OCI-LY1 (cell line): ENCODE results near the gene KLHL29.

Experiments
- EZH2 ChIP-seq: fragments of 200-600 bp; sonication (generic), shearing (Covaris generic); IDR thresholded peaks from 2 replicates; pipeline ENCODE4 v1.8.0; 2017; ENCODE audit warnings: borderline replicate concordance, mixed run types, mild to moderate bottlenecking, antibody characterized with exemption, low read length, moderate library complexity, mixed read lengths
- TF ChIP-seq, protein P1 (sequence below): fragments of 200-600 bp; sonication (generic), shearing (Covaris generic); IDR thresholded peaks from 2 replicates; pipeline ENCODE4 v1.5.1; 2017; ENCODE audit warnings: mild to moderate bottlenecking, antibody characterized with exemption, low read length, moderate library complexity, mixed read lengths

DNA sequence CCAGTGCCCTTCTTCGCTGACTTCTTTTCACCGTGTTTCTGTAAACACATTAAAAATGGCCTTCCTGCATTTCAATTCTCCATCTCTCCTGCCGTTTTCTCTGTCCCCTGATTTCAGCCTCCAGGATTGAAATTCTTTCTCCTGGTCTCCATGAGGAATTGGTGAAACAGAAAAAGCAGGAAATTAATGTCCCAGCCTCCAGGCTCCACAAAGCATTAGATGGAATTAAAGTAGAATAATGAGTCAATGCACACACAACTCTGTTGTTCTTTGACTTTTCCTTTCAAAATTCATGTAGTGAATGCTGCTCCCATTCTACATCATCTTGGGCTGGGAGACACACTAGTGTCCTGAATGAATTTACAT lies 209.5 kb downstream of the KLHL29 start:
- TF ChIP-seq, protein P1, sequence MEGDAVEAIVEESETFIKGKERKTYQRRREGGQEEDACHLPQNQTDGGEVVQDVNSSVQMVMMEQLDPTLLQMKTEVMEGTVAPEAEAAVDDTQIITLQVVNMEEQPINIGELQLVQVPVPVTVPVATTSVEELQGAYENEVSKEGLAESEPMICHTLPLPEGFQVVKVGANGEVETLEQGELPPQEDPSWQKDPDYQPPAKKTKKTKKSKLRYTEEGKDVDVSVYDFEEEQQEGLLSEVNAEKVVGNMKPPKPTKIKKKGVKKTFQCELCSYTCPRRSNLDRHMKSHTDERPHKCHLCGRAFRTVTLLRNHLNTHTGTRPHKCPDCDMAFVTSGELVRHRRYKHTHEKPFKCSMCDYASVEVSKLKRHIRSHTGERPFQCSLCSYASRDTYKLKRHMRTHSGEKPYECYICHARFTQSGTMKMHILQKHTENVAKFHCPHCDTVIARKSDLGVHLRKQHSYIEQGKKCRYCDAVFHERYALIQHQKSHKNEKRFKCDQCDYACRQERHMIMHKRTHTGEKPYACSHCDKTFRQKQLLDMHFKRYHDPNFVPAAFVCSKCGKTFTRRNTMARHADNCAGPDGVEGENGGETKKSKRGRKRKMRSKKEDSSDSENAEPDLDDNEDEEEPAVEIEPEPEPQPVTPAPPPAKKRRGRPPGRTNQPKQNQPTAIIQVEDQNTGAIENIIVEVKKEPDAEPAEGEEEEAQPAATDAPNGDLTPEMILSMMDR = no peak
- TF ChIP-seq EZH2 = no peak
